Non-pigmented ciliary epithelial cell (primary cell): Measurements from ENCODE around the gene MAFB.

Experiments used
- DNase-seq: peaks from one replicate; pipeline ENCODE4 v3.0.0-alpha.2; 2010; ENCODE audit warnings: low read depth

Gene MAFB

DNA sequence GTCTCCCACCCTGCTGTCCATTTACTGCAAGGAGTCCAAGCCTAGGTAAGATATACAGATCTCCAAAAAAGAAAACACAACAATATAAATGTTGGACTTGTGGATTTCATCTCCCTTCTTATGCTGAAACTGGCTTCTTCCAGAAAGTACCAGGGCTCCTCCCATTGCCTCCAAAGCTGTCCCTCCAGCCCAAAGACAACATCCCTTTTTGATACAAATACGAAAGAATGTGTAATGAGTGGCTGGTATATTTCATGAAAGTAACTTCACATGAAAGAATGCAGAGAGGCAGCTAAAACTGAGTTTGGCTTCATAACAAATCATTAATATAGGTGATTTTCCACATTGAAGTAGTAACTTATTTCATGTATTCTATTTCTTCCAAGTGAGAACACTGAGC lies 7.9 kb downstream of the MAFB start:
- no peak for DNase-seq

- no peak for DNase-seq
Observed at GRCh38 chr20:40680161-40680959, 8.7 kb downstream of the MAFB start.

GRCh38 chr20:40679184-40679583 lies 9.9 kb downstream of the MAFB start:
- DNase-seq: no peak

- no peak for DNase-seq
Observed at GRCh38 chr20:40678286-40678875, 10.7 kb downstream of the MAFB start.

DNA sequence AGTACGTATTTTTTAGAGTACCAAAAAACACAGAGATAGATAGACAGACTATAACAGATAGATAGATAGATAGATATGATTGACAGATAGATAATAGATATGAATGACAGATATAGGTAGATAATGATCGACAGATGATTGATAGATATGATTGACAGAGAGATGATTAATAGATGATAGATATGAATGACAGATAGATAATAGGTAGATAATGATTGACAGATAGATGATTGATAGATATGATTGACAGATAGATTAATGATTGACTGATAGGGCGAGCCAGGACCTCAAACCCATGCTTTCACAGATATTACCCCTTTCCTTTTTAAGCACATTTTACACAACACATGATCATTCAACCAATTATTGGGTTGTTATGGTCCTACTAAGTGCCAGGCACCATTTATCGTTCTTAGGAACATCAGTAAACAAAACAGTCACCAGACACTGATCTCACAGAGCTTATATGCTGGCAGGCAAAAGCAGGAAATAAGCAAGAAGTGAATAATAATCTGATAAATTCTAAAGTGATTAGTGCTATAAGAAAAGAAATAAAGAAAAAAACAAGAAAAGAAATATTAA lies 11.6 kb downstream of the MAFB start:
- no peak for DNase-seq

GRCh38 chr20:40676491-40677269 lies 12.4 kb downstream of the MAFB start:
- no peak for DNase-seq

DNA sequence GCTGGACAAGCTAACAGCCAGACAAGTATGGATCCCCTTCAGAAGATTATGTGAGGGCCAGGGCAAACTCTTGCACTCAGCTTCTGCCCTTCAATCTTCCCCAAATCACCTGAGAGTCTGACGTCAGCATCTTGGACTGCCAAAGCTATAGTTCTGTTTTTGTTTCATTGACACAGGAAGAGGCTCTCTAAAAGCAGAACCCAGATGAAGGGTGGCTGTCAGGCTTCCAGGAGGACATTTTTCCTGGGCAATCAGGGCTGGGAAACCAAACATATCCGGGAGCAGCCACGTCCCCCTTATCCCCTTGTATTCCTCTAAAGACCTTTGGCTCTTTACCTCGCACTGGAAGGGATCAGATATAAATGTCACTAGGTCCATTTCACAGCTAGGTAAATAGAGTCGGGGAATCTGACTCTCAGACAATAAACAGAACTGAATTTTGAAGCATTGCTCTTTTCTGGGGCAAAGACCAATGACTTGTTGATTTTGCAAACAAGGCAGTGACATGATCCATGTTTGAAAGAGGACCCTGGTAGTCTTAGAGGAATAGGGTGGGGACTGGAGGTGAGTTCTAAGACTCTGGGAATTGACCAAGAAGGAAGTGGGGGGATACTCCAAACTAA lies 13.3 kb downstream of the MAFB start:
- no peak for DNase-seq

DNA sequence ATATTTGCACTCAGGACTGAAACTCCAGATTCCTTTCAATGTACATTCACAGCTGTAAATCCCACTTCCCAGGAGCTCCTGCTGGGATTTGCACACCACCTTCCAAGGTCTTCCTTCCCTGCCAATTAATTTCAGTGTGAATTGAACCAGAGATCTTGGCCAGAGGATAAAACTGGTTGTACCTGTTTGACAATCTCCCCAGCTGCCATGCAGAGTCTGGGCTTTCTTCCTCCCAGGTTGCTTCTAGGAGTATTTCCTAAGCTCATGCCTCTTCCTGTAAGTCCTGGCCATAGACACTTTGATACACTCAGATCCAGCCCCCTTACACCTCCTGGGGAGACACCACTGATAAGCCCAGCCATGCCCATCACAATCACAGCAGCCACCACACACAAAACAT lies 15.6 kb downstream of the MAFB start:
- DNase-seq: no peak

- DNase-seq: no peak
Observed at GRCh38 chr20:40672095-40672494, 16.9 kb downstream of the MAFB start.

- DNase-seq: no peak
Observed at GRCh38 chr20:40670253-40670652, 18.8 kb downstream of the MAFB start.

DNA sequence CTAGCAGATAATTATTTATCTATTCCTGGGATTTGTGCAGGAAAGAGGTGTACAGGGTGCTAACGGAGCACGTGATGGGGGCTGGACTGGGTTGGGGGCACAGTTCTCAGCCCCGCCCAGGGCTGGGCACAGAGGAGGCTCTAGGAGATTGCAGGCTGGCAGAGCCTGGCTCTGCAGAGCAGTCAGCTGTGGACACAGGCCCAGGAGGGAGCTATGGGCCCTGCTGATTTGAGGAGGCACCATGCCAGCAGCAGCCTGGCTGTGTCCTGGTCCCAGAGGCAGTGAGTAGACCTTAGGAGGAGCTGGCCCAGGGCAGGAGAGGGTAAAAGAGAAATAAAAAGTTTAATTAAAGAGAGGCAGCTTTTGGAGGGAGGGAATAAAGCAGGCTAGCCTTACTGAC lies 19.3 kb downstream of the MAFB start:
- no peak for DNase-seq

- no peak for DNase-seq
Observed at GRCh38 chr20:40668449-40669228, 20.4 kb downstream of the MAFB start.

- DNase-seq: no peak
Observed at GRCh38 chr20:40667503-40667902, 21.5 kb downstream of the MAFB start.

DNA sequence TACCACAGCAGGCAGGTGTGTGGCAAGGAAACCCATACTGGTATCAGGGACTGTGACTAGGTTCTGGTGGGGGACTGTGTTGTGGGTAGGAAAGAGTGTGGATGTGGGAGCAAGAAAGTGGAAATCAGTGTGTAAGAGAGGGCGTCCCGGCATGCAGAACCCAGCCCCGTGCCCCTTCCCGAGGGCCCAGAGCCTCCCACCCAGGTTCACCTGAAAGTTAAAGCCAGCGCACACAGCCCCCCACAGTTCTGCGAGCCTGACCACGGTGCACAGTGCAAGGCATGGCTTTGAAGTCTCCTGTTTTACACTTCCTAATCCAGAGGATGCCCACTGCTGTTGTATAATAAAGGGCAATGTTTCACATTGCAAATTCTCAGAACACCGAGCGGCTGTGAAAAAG lies 22.7 kb downstream of the MAFB start:
- DNase-seq: no peak

DNA sequence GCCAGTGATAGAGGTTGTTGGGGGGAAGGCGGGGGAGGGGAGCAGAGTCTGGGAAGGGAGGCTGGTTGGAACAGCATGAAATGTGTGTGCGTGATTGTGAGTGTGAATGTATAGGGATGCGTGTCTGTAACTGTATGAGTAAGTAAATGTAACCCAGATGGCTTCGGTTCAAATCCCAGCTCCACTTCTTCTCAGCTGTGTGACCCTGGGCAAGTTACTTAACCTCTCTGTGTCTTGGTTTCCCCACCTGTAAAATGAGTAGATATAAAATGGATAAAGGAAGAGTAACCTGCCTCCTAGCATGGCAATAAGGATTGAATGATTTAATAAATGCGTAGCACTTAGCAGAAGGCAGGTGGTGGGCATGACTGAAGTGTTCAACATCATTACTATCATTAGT lies 24.1 kb downstream of the MAFB start:
- no peak for DNase-seq

DNA sequence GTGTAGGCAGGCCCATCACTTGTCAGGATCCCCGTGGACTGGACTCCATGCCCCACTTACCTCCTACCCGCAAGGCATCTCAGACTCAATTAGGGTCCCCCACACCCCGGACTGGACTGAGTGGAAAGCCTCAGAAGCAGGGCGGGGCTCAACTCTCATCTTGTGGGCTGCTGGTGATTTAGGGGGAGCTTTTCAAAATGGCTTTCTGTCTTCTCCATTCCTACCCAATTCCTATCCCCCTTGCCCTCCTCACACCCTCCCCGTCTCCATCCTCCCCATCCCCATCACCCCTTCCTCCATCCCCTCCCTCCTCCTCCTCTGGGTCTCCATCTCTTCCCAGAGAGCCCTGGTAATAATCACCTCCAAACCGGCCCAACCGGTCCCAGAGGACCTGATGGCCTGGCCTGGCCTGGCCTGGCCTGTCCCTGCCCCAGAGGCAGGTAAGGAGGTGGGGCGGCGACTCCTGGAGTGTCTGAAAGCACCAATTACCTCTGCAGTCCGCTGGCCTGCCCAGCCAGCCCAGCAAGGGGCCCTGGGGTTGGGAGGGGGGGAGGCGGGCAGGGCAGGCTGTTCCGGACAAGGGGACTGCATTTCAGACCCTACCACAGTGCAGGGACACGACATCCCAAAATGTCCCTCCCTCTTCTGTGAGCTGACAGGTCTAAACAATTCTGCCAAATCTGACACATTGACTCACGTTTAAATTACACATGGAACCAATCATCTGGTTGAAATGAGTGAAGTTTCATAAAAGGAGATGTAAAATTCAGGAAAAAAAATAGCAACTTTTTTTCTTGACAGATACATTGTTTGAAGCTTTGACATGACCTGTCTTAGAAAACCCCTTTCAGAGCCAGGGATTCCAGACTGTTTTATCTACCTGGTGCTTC lies 24.8 kb downstream of the MAFB start:
- DNase-seq: no peak

- no peak for DNase-seq
Observed at GRCh38 chr20:40663304-40663790, 25.7 kb downstream of the MAFB start.

DNA sequence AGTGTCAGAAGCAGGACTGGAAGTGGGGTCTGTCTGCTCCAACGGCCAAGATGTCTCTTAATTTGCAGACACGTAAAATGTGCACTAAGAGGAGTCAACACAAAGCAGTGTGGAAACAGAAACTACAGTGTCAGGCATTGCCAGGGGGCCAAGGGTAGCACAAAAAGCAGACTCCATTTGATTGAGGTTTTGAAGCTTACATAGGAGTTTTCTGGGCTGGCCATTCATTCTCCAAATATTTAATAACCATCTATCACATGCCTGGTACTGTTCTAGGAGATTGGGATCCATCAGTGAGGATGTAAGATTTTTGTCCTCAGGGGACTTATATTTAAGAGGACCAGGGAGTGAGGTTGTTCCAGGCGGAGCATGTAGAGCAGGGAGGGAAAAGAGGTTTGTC lies 29.5 kb downstream of the MAFB start:
- DNase-seq: no peak

GRCh38 chr20:40658509-40658908 lies 30.5 kb downstream of the MAFB start:
- no peak for DNase-seq

DNA sequence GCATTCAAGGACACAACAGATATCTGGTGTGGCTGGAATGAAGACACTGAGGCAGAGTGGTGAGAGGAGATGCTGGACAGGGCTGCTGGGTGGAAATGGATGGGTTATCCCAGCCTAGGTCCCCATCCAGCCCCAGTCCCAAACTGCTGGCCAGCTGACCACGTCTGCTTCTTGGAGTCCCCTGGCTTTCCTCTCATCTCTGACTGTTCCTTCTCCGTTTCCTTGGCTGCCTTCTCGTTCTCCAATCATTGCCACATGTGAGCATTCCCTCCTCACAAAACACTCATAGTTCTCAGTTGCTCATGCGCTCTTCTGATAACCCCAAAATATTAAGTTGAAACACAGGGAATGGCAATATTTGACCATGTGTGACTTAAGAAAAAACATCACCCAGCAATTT lies 31.5 kb downstream of the MAFB start:
- DNase-seq: no peak
